Esophagus muscularis mucosa (tissue), 4 donors: ENCODE measurements around the gene RGSL1.

Source experiments
- EP300 ChIP-seq: sonication (generic); formaldehyde crosslinking; IDR thresholded peaks from one replicate; pipeline ENCODE4 v1.6.1; 2017; ENCODE audit warnings: antibody characterized with exemption
- POLR2A ChIP-seq: fragments of 450-650 bp; IDR thresholded peaks from one replicate; pipeline ENCODE4 v1.6.1; 2017; ENCODE audit warnings: antibody characterized with exemption, moderate library complexity, mild to moderate bottlenecking, low read depth
- POLR2AphosphoS5 ChIP-seq, 2 donors: sonication (generic); formaldehyde crosslinking; IDR thresholded peaks; one replicate each; pipeline ENCODE4 v1.6.1; 2017; ENCODE audit warnings: antibody characterized with exemption in 2 of 2
- TF ChIP-seq, protein P1 (sequence below), 3 experiments: fragments of 200-600 bp in 2 of 3; fragments of 450-650 bp in 1 of 3; sonication (generic) in 2 of 3; IDR thresholded peaks; one replicate each; pipeline ENCODE4 v1.5.1; 2017 to 2019; ENCODE audit warnings: antibody characterized with exemption in 3 of 3, mild to moderate bottlenecking in 2 of 3, moderate library complexity in 1 of 3

DNA sequence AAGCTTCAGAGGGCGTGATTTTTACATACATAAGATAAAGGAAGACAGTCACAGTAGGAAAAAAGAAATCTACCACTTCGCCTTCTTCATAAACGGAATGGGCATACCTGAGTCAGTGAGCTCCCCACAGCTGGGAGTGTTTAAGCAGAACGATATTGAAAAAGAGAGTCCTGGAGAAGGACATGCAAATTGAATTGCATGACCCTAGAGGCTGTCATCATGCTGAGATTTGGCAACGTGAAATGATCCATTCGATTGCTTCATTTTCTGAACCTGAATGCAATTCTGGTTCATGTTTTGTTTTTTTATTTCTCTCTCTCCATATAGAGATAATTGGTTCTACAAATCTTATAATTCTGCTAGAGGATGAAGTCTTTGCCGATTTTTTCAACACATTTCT lies 3.7 kb downstream of the RGSL1 start:
- TF ChIP-seq POLR2A (no peak), EP300 (no peak), POLR2AphosphoS5 (IDR thresholded peaks at IDR 0.05) (no peak)
- TF ChIP-seq, protein P1, sequence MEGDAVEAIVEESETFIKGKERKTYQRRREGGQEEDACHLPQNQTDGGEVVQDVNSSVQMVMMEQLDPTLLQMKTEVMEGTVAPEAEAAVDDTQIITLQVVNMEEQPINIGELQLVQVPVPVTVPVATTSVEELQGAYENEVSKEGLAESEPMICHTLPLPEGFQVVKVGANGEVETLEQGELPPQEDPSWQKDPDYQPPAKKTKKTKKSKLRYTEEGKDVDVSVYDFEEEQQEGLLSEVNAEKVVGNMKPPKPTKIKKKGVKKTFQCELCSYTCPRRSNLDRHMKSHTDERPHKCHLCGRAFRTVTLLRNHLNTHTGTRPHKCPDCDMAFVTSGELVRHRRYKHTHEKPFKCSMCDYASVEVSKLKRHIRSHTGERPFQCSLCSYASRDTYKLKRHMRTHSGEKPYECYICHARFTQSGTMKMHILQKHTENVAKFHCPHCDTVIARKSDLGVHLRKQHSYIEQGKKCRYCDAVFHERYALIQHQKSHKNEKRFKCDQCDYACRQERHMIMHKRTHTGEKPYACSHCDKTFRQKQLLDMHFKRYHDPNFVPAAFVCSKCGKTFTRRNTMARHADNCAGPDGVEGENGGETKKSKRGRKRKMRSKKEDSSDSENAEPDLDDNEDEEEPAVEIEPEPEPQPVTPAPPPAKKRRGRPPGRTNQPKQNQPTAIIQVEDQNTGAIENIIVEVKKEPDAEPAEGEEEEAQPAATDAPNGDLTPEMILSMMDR (IDR thresholded peaks at IDR 0.05): no peak
